HG02798 (cell line): Measurements from ENCODE around the gene SRSF7.
"Not testable (repeated sequence)": the region's sequence is repeated elsewhere in the genome, so short reads cannot be mapped to it uniquely, and the experiment has no call there.

ENCODE experiments used
- ATAC-seq: cut with Tn5 transposase; IDR thresholded peaks from one replicate; pipeline ENCODE4 v1.9.1; 2021; ENCODE audit warnings: mild to moderate bottlenecking; ENCODE audit not compliant: unreplicated experiment, poor library complexity

SRSF7 gene

GRCh38 chr2:38755891-38756290 lies 4.7 kb upstream of the SRSF7 start:
- ATAC-seq = not testable (repeated sequence)

- ATAC-seq = no peak
Observed at GRCh38 chr2:38754506-38754905, 3.3 kb upstream of the SRSF7 start.

- ATAC-seq = no peak
Observed at GRCh38 chr2:38754049-38754448, 2.9 kb upstream of the SRSF7 start.

- no peak for ATAC-seq
Observed at GRCh38 chr2:38751596-38752410, 642 bp upstream of the SRSF7 start.

- ATAC-seq = peak; percentile 42
Observed at GRCh38 chr2:38750011-38750890, 910 bp downstream of the SRSF7 start.

GRCh38 chr2:38748943-38749804 lies 2.0 kb downstream of the SRSF7 start:
- no peak for ATAC-seq

GRCh38 chr2:38748391-38748790 lies 2.8 kb downstream of the SRSF7 start:
- ATAC-seq = no peak

GRCh38 chr2:38747819-38748218 lies 3.3 kb downstream of the SRSF7 start:
- ATAC-seq = no peak

GRCh38 chr2:38747007-38747424 lies 4.1 kb downstream of the SRSF7 start:
- no peak for ATAC-seq

- no peak for ATAC-seq
Observed at GRCh38 chr2:38745267-38745666, 5.9 kb downstream of the SRSF7 start.

- no peak for ATAC-seq
Observed at GRCh38 chr2:38744399-38744780, 6.8 kb downstream of the SRSF7 start.

GRCh38 chr2:38743672-38744398 lies 7.3 kb downstream of the SRSF7 start:
- ATAC-seq = no peak

- no peak for ATAC-seq
Observed at GRCh38 chr2:38742797-38743559, 8.2 kb downstream of the SRSF7 start.

GRCh38 chr2:38740851-38741731 lies 10.1 kb downstream of the SRSF7 start:
- ATAC-seq = no peak

- ATAC-seq = no peak
Observed at GRCh38 chr2:38739524-38739923, 11.6 kb downstream of the SRSF7 start.

- no peak for ATAC-seq
Observed at GRCh38 chr2:38737925-38738324, 13.2 kb downstream of the SRSF7 start.

GRCh38 chr2:38737000-38737698 lies 14.0 kb downstream of the SRSF7 start:
- ATAC-seq = not testable (repeated sequence)

- ATAC-seq = no peak
Observed at GRCh38 chr2:38735999-38736320, 15.2 kb downstream of the SRSF7 start.
